HepG2 (cell line): Measurements from ENCODE around the gene GGNBP2. TPM values are rescaled to one million over a fixed set of nuclear protein-coding genes. Genes with fewer than 3 reads are reported as not detected.

Source experiments
- ATAC-seq: fragments of 200-7000 bp; cut with Tn5 transposase; 3 replicates; pipeline ENCODE4 v1.9.1; 2020; ENCODE audit warnings: mild to moderate bottlenecking, moderate library complexity
- BruUV-seq: library from RNA; stranded (reverse); fragments of 400-500 nt; replicated peaks from 2 replicates; lab custom pipeline; 2021; lab: Mats Ljungman, UMichigan
- CTCF ChIA-PET: fragments of 300-600 bp; formaldehyde crosslinking; extraction: SDS; loops from one replicate; lab custom pipeline; 2021; ENCODE audit warnings: low total read pairs, inconsistent platforms, low intra/inter-chr PET ratio; lab: Yijun Ruan, JAX
- POLR2A ChIA-PET: fragments of 350-600 bp; sonication (Branson Sonifier 250); formaldehyde crosslinking; loops from one replicate; lab custom pipeline; 2020; ENCODE audit warnings: antibody characterized with exemption, inconsistent platforms; lab: Yijun Ruan, JAX
- DNase-seq: peaks from one replicate; pipeline ENCODE4 v3.0.0-alpha.2; 2015; ENCODE audit warnings: low spot score
- FAIRE-seq: peaks from 3 replicates; lab custom pipeline; 2011; peaks lifted over from hg19 to GRCh38; lab: Jason Lieb, UNC
- H2AFZ ChIP-seq: one replicate; pipeline ENCODE4 v1.6.1; 2011; ENCODE audit warnings: low read length, inconsistent platforms
- H3K27ac ChIP-seq: fragments of 300-600 bp; 3 replicates; pipeline ENCODE4 v1.8.0; 2011; ENCODE audit warnings: mixed run types, mild to moderate bottlenecking, mixed read lengths, low read length, inconsistent platforms; ENCODE audit not compliant: insufficient read depth; ENCODE audit errors: extremely low read length
- H3K27me3 ChIP-seq, 2 experiments: fragments of 200-600 bp in 1 of 2; 2 replicates in 1 of 2; 3 replicates in 1 of 2; pipeline versions ENCODE4 v1.6.0 to v1.8.0; 2011; ENCODE audit warnings: low read length in 2 of 2, mild to moderate bottlenecking in 2 of 2, moderate library complexity in 2 of 2, inconsistent platforms in 1 of 2; ENCODE audit not compliant: insufficient read depth in 2 of 2, control insufficient read depth in 1 of 2
- H3K36me3 ChIP-seq, 2 experiments: fragments of 200-600 bp in 1 of 2; replicated peaks in 1 of 2; 2 replicates in 1 of 2; 3 replicates in 1 of 2; pipeline versions ENCODE4 v1.5.1 to v1.8.0; 2011; ENCODE audit warnings: low read length in 2 of 2, inconsistent platforms in 1 of 2; ENCODE audit not compliant: insufficient read depth in 2 of 2, control insufficient read depth in 1 of 2
- H3K4me1 ChIP-seq: 2 replicates; pipeline ENCODE4 v1.5.1; 2012; ENCODE audit warnings: low read length, inconsistent platforms; ENCODE audit not compliant: insufficient read depth
- H3K4me2 ChIP-seq: 2 replicates; pipeline ENCODE4 v1.6.0; 2011; ENCODE audit warnings: low read depth, low read length, inconsistent platforms
- H3K4me3 ChIP-seq, 3 experiments: fragments of 200-600 bp in 1 of 3; sonication (generic), shearing (Covaris generic) in 1 of 3; replicated peaks in 1 of 3; 2 replicates each; pipeline ENCODE4 v1.5.1; 2011 to 2016; ENCODE audit warnings: low read length in 3 of 3, inconsistent platforms in 2 of 3, low read depth in 2 of 3, mild to moderate bottlenecking in 2 of 3, control low read depth in 1 of 3, mixed read lengths in 1 of 3; ENCODE audit not compliant: insufficient read depth in 1 of 3
- H3K79me2 ChIP-seq: one replicate; pipeline ENCODE4 v1.6.1; 2011; ENCODE audit warnings: low read length, inconsistent platforms; ENCODE audit not compliant: insufficient read depth
- H3K9ac ChIP-seq: 2 replicates; pipeline ENCODE4 v1.6.0; 2011; ENCODE audit warnings: mild to moderate bottlenecking, low read depth, low read length, inconsistent platforms; ENCODE audit not compliant: insufficient read depth
- H3K9me3 ChIP-seq: 2 replicates; pipeline ENCODE4 v1.5.1; 2012; ENCODE audit warnings: mild to moderate bottlenecking, low read length
- H4K20me1 ChIP-seq: 2 replicates; pipeline ENCODE4 v1.6.0; 2011; ENCODE audit warnings: inconsistent platforms, mild to moderate bottlenecking, low read length, moderate library complexity; ENCODE audit not compliant: insufficient read depth
- ARNTL ChIP-seq: sonication (generic); formaldehyde crosslinking; IDR thresholded peaks from 2 replicates; pipeline ENCODE4 v1.4.0; 2020; ENCODE audit warnings: mild to moderate bottlenecking, missing genetic modification reagents
- HES4 ChIP-seq: sonication (generic); formaldehyde crosslinking; IDR thresholded peaks from 2 replicates; pipeline ENCODE4 v1.9.0; 2021; ENCODE audit warnings: mild to moderate bottlenecking, missing genetic modification reagents, borderline replicate concordance
- HMG20B ChIP-seq: conservative IDR thresholded peaks from 2 replicates; pipeline ENCODE4 v1.6.1; 2016; ENCODE audit warnings: missing genetic modification reagents, missing compliant biosample characterization
- MAFF ChIP-seq: IDR thresholded peaks from 2 replicates; pipeline ENCODE4 v1.6.1; 2011; ENCODE audit warnings: low read depth, low read length, improper control_type of control experiment
- MNT ChIP-seq: fragments of 450-650 bp; IDR thresholded peaks from 2 replicates; pipeline ENCODE4 v1.6.1; 2016
- NONO ChIP-seq, 2 experiments: fragments of 450-650 bp in 1 of 2; sonication (generic) in 1 of 2; formaldehyde crosslinking in 1 of 2; IDR thresholded peaks in 1 of 2; conservative IDR thresholded peaks in 1 of 2; 2 replicates each; pipeline versions ENCODE4 v1.6.1 to v1.8.0; 2017 to 2022; ENCODE audit warnings: mild to moderate bottlenecking in 1 of 2, missing genetic modification reagents in 1 of 2, moderate library complexity in 1 of 2
- POGZ ChIP-seq: sonication (generic); formaldehyde crosslinking; IDR thresholded peaks from 2 replicates; pipeline ENCODE4 v1.4.0; 2020; ENCODE audit warnings: mild to moderate bottlenecking, missing genetic modification reagents
- SRSF9 ChIP-seq: fragments of 200-400 bp; formaldehyde crosslinking; IDR thresholded peaks from 2 replicates; pipeline ENCODE4 v1.6.1; 2018; ENCODE audit warnings: borderline replicate concordance, mild to moderate bottlenecking, low read depth, low read length; ENCODE audit not compliant: insufficient read depth, poor library complexity, severe bottlenecking
- UBTF ChIP-seq: sonication (generic); formaldehyde crosslinking; IDR thresholded peaks from 2 replicates; pipeline ENCODE4 v1.4.0; 2020; ENCODE audit warnings: mild to moderate bottlenecking, missing genetic modification reagents
- ZBTB39 ChIP-seq: sonication (generic); formaldehyde crosslinking; IDR thresholded peaks from 2 replicates; pipeline ENCODE4 v1.5.0; 2020; ENCODE audit warnings: missing genetic modification reagents
- ZNF292 ChIP-seq: sonication (generic); formaldehyde crosslinking; IDR thresholded peaks from 2 replicates; pipeline ENCODE4 v1.8.1; 2022; ENCODE audit warnings: mild to moderate bottlenecking, low read depth, missing genetic modification reagents, borderline replicate concordance
- ZNF337 ChIP-seq: sonication (generic); formaldehyde crosslinking; IDR thresholded peaks from 2 replicates; pipeline ENCODE4 v1.5.1; 2020; ENCODE audit warnings: missing genetic modification reagents, low read depth, mild to moderate bottlenecking, borderline replicate concordance
- ZNF562 ChIP-seq: sonication (generic); formaldehyde crosslinking; IDR thresholded peaks from 2 replicates; pipeline ENCODE4 v1.8.0; 2022; ENCODE audit warnings: missing genetic modification reagents, borderline replicate concordance
- ZNF800 ChIP-seq: sonication (generic); formaldehyde crosslinking; IDR thresholded peaks from 2 replicates; pipeline ENCODE4 v1.4.0; 2020; ENCODE audit warnings: missing genetic modification reagents
- WGBS: methylation state at CpG from one replicate; pipeline ENCODE4 v1.1.6; 2017; ENCODE audit warnings: low lambda C conversion rate; 5-methylcytosine and 5-hydroxymethylcytosine counted together
- in situ Hi-C: cut with HindIII; loops from 2 replicates; pipeline ENCODE4 v1.10.0; 2017; ENCODE audit warnings: low pct_unique_long_range_greater_than_20kb; ENCODE audit not compliant: extremely low pct_ligation_motif_present
- intact Hi-C: fragments of 100-400 bp; cut with micrococcal nuclease; formaldehyde crosslinking; loops from one replicate; pipeline ENCODE4 v1.10.0; 2022; ENCODE audit not compliant: unreplicated experiment
- polyA plus RNA-seq, 8 experiments: library from polyadenylated mRNA; depleted of rRNA in 3 of 8; stranded (reverse) in 7 of 8; unstranded in 1 of 8; fragments of >200 nt; fragmentation: Illumina TruSeq in 4 of 8; extraction: Trizol in 4 of 8; gene quantifications; 2 replicates each; pipeline versions ENCODE4 v1.2.1 to v1.2.3, GENCODE V29; 2011 to 2016; ENCODE audit warnings: low read depth in 4 of 8, missing spikeins in 1 of 8, mixed read lengths in 1 of 8; ENCODE audit not compliant: insufficient read depth in 1 of 8
- total RNA-seq, 5 experiments: library from RNA; depleted of rRNA; stranded (reverse); fragments of >200 nt; fragmentation: Illumina TruSeq; extraction: Trizol; gene quantifications; 2 replicates each; pipeline ENCODE4 v1.2.3, GENCODE V29; 2016; ENCODE audit warnings: low read depth in 1 of 5

GGNBP2 gene
- total and polyA plus RNA-seq, 2 of the 13 experiments (the other 11 are each of a cell fraction or from before 2014, with no cell fraction given): 53.3 to 84.2 TPM

DNA sequence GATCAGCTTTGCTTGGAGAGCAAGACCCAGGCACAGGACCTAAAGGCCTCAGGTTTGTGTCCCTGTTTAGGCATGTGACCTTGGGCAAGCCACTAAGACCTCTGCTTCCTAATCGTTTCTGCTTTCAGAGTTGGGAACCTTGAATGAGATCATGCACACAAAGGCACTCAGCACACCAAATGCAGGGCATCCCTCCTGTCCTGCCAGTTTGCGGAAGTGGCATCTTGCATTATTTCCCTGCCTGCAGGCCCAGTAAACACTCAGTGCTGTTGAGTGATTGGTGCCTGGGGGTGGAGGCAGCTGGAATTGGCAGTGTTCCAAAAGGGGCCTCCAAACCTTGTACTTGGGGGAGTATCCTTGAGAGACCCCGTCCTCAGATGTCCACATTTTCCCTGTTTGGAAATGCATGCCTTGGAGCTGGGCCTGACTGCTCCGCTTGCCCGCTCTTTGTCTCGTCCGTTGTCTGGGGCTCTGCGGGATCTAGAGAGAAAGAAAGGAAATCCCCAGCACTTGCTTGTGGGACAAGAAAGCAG, 85.3 kb downstream of the GGNBP2 start (continued):
- no peak for TF ChIP-seq ZNF800 (CRISPR knock-in tag)
- no peak for TF ChIP-seq ZNF337 (CRISPR knock-in tag)
- TF ChIP-seq POGZ (CRISPR knock-in tag): no peak
- TF ChIP-seq MAFF: no peak
- TF ChIP-seq SRSF9: no peak
- no peak for TF ChIP-seq ZBTB39 (CRISPR knock-in tag)
- no peak for TF ChIP-seq ARNTL (CRISPR knock-in tag)

DNA sequence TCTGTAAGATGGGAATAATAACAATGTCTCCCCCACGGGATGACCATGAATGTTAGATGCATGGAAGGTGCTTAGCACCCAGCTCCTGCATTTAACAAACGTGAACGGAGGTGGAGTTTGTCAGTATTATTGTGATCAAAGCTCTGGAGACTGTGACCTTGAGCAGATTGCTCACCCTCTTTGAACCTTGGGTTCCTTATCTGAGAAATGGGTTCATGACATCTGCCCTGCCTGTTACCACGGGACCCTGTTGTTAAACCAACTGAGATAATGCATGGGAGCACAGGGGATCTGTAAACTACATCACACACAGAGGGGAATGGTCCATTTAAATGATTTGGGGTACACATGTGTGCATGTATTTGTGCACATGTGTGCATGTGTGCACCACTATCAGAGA, 86.3 kb downstream of the GGNBP2 start:
- CTCF ChIA-PET: no interaction called here
- TF ChIP-seq UBTF (CRISPR knock-in tag): no peak
- TF ChIP-seq HES4: no peak
- no peak for TF ChIP-seq ZNF292
- peak; percentile 64 for TF ChIP-seq MNT
- no peak for TF ChIP-seq NONO (IDR thresholded peaks at IDR 0.05)
- no peak for TF ChIP-seq NONO (CRISPR knock-in tag; conservative IDR thresholded peaks at IDR 0.05)
- no peak for TF ChIP-seq ZNF562 (CRISPR knock-in tag)
- no peak for TF ChIP-seq HMG20B (CRISPR knock-in tag)

More for the DNA sequence above, 86.3 kb downstream of the GGNBP2 start:
- H3K27ac ChIP-seq: no peak overlapping the region
- 0 out of 2 replicates have a peak, but pooled peaks cover 3% of the 10 kb centered on the region for H4K20me1 ChIP-seq
- H3K9ac ChIP-seq: no peak overlapping the region
- peaks cover 20% of the 10 kb centered on the region for H3K4me1 ChIP-seq
- no peak overlapping the region for H3K4me2 ChIP-seq
- in situ Hi-C loops: loop anchor here (10.0 kb wide), 1 partner anchor 434 kb away; no protein-coding TSS in a partner anchor
- 4% methylated on average over 3 of the region's 4 CpGs for WGBS
- POLR2A ChIA-PET: no interaction called here
- H3K27me3 ChIP-seq: peaks cover 6 to 27% of the 10 kb centered on the region in 2 experiments; a peak in 4 of 5 replicates
- no TSS peak for BruUV-seq
- DNase-seq: no peak
- no peaks in the 10 kb centered on the region for H3K79me2 ChIP-seq
- no peak overlapping the region for H3K4me3 ChIP-seq
- H3K9me3 ChIP-seq: no peaks in the 10 kb centered on the region
- FAIRE-seq: no peak
- no peak for ATAC-seq
- no peaks in the 10 kb centered on the region for H3K36me3 ChIP-seq
- H2AFZ ChIP-seq: no peak overlapping the region
- intact Hi-C loops: no loop called here
